Stomach (tissue), 9 donors: ENCODE results near the gene F12. TPM values are rescaled to one million over a fixed set of nuclear protein-coding genes. Genes with fewer than 3 reads are reported as not detected.
"Not testable (repeated sequence)": the region's sequence is repeated elsewhere in the genome, so short reads cannot be mapped to it uniquely, and the experiment has no call there.

Source experiments
- DNase-seq, 2 donors: peaks; one replicate each; pipeline versions ENCODE4 v3.0.0 to v3.0.0-alpha.2; 2013 to 2019
- H3K27ac ChIP-seq, 5 donors: fragments of 200-600 bp in 4 of 5; sonication (generic) in 4 of 5; one replicate each; pipeline ENCODE4 v1.5.1; 2013 to 2019; ENCODE audit warnings: mild to moderate bottlenecking in 1 of 5, moderate library complexity in 1 of 5
- H3K27me3 ChIP-seq, 3 donors: fragments of 200-600 bp; sonication (generic); one replicate each; pipeline ENCODE4 v1.5.1; 2017 to 2019; ENCODE audit warnings: mixed run types in 1 of 3
- H3K36me3 ChIP-seq, 4 donors: fragments of 200-600 bp; sonication (generic); 1 replicate in 3 of 4; 2 replicates in 1 of 4; pipeline ENCODE4 v1.5.1; 2016 to 2019
- H3K4me1 ChIP-seq, 4 donors: fragments of 200-600 bp; sonication (generic); one replicate each; pipeline ENCODE4 v1.5.1; 2016 to 2019
- H3K4me3 ChIP-seq, 4 donors: fragments of 200-600 bp; sonication (generic) in 3 of 4; one replicate each; pipeline ENCODE4 v1.5.1; 2016 to 2019; ENCODE audit warnings: mild to moderate bottlenecking in 1 of 4
- H3K9me3 ChIP-seq, 4 donors: fragments of 200-600 bp; sonication (generic); one replicate each; pipeline ENCODE4 v1.5.1; 2016 to 2019
- EP300 ChIP-seq: sonication (generic); formaldehyde crosslinking; IDR thresholded peaks from one replicate; pipeline ENCODE4 v1.6.1; 2017; ENCODE audit warnings: antibody characterized with exemption
- POLR2A ChIP-seq, 4 donors: fragments of 450-650 bp; IDR thresholded peaks; one replicate each; pipeline ENCODE4 v1.6.1; 2016; ENCODE audit warnings: antibody characterized with exemption in 4 of 4, control low read depth in 2 of 4, mild to moderate bottlenecking in 1 of 4, moderate library complexity in 1 of 4
- POLR2AphosphoS5 ChIP-seq, 3 donors: sonication (generic); formaldehyde crosslinking; IDR thresholded peaks; one replicate each; pipeline ENCODE4 v1.6.1; 2016; ENCODE audit warnings: antibody characterized with exemption in 3 of 3
- WGBS, 5 donors: extraction: QIAGEN DNeasy Blood & Tissue Kit in 3 of 5; methylation state at CpG; one replicate each; pipeline versions ENCODE4 v1.1.5 to v1.1.7; 2013 to 2018; 5-methylcytosine and 5-hydroxymethylcytosine counted together
- intact Hi-C: fragments of 100-400 bp; cut with DNase I; formaldehyde crosslinking; loops from one replicate; pipeline ENCODE4 v1.15.1; 2023; ENCODE audit warnings: low total_unique reads
- polyA plus RNA-seq, 3 donors: library from polyadenylated mRNA; stranded (reverse); fragments of 200-250 nt; gene quantifications; one replicate each; pipeline ENCODE4 v1.2.3, GENCODE V29; 2013
- total RNA-seq, 5 donors: library from RNA; depleted of rRNA; stranded (reverse); fragments of >200 nt; gene quantifications; one replicate each; pipeline versions ENCODE4 v1.1.0 to v1.2.3, GENCODE V29; 2014 to 2016
- TF ChIP-seq, protein P1 (sequence below), 7 experiments: fragments of 450-650 bp in 4 of 7; fragments of 200-600 bp in 3 of 7; sonication (generic) in 3 of 7; IDR thresholded peaks; one replicate each; pipeline ENCODE4 v1.5.1; 2016 to 2019; ENCODE audit warnings: antibody characterized with exemption in 7 of 7, control low read depth in 2 of 7, mild to moderate bottlenecking in 1 of 7
- donor health status: healthy with polysubstance abuse.
- donor health status: Bipolar disorder and iron deficiency.
- donor health status: healthy.

F12 gene
- total and polyA plus RNA-seq, 8 donors, result 0.50 to 68.3 (median 33.0) TPM; not detected in 4

DNA sequence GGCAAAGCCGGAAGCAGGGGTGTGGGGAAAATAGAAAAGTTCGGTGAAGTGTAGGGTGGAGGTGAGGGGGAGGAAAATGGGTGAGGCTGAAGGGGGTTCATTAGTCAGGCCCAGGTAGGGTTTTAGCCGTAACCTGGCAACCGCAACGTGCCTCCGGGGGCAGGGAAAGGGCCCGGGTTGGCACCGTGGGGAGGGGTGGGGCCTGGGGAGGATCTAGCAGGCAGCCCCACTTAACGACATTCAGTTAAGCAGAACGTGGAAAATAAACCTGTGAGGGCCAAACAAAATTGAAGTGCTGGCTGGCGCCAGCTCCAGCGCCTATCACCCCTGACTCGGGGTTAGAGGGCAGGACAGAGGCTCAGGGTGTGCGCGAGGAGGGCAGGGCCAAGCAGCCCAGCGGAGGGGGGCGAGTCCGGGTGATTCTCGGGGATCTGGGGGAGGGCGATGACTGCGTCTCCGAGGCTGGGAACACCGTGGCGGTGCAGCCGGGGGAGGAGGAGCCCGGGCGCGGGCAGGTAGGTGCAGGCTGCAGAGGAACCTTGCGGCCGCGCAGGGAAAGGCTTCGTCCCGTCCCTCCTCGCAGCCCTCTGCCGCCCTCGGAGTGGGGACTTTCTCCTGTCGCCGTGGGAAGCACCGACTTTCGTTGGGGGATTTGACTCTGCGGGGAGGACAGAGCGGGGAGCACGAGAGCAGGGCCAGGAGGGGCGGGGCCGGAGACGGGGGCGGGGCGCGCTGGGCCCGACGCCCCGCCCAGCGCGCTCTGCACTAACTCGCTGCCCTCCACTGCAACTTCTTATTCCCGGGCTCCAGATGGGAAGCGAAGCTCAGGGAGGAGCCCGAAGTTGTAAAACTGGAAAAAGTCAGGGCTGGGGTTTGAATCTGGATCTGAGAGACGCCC, 46.5 kb downstream of the F12 start:
- no peaks in the 10 kb centered on the region for H3K9me3 ChIP-seq
- 3 to 11% (median 6%) methylated on average over 31 to 59 of the region's 59 CpGs for WGBS, 5 donors
- peak overlapping the region; percentile 49 to 55 (median 52) for H3K4me3 ChIP-seq

DNA sequence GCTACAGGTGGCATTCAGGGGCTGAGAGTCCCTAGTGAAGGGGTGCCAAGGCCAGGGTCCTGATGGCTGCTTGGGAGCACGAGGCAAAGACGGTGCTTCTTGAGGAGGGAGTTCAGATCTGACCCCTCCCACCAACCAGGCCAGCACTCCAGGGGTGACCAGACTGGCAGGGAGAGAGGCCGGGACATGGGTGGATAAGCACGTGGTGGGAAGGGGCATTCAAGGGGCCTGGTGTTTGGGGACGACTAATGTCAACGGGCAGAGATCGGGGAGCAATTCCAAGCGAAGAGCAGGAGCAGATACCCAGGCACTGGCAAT, 47.1 kb downstream of the F12 start:
- peak overlapping the region; percentile 31 to 79 (median 74) for H3K27ac ChIP-seq
- TF ChIP-seq EP300 (no peak), POLR2AphosphoS5 (IDR thresholded peaks at IDR 0.05) (no peak), POLR2A (IDR thresholded peaks at IDR 0.05) (no peak)
- TF ChIP-seq, protein P1, sequence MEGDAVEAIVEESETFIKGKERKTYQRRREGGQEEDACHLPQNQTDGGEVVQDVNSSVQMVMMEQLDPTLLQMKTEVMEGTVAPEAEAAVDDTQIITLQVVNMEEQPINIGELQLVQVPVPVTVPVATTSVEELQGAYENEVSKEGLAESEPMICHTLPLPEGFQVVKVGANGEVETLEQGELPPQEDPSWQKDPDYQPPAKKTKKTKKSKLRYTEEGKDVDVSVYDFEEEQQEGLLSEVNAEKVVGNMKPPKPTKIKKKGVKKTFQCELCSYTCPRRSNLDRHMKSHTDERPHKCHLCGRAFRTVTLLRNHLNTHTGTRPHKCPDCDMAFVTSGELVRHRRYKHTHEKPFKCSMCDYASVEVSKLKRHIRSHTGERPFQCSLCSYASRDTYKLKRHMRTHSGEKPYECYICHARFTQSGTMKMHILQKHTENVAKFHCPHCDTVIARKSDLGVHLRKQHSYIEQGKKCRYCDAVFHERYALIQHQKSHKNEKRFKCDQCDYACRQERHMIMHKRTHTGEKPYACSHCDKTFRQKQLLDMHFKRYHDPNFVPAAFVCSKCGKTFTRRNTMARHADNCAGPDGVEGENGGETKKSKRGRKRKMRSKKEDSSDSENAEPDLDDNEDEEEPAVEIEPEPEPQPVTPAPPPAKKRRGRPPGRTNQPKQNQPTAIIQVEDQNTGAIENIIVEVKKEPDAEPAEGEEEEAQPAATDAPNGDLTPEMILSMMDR (IDR thresholded peaks at IDR 0.05), result no peak
- peaks cover 0 to under 1% (median 0%) of the 10 kb centered on the region in 4 donors for H3K36me3 ChIP-seq
- intact Hi-C loops, result no loop called here
- no peaks in the 10 kb centered on the region for H3K9me3 ChIP-seq
- no peak for DNase-seq
- H3K27me3 ChIP-seq, result no peaks in the 10 kb centered on the region
- peak overlapping the region in 2 of 4 donors; percentile 49 to 55 for H3K4me3 ChIP-seq
- H3K4me1 ChIP-seq, result peaks cover 38 to 97% (median 66%) of the 10 kb centered on the region in 4 donors
- 51 to 69% (median 56%) methylated on average over 8 of the region's 8 CpGs for WGBS, 5 donors

More for the DNA sequence above, 46.5 kb downstream of the F12 start:
- intact Hi-C loops, result no loop called here
- H3K36me3 ChIP-seq, result peaks cover 0 to 5% (median 0%) of the 10 kb centered on the region in 4 donors
- H3K4me1 ChIP-seq, result peaks cover 44 to 97% (median 67%) of the 10 kb centered on the region in 4 donors
- TF ChIP-seq POLR2AphosphoS5 (IDR thresholded peaks at IDR 0.05), result no peak
- no peak for TF ChIP-seq EP300
- TF ChIP-seq, protein P1 (IDR thresholded peaks at IDR 0.05), result no peak
- no peak for TF ChIP-seq POLR2A (IDR thresholded peaks at IDR 0.05)
- DNase-seq, result peak; percentile 78 to 85
- H3K27me3 ChIP-seq, result no peaks in the 10 kb centered on the region
- peak overlapping the region; percentile 72 to 79 (median 74) for H3K27ac ChIP-seq

DNA sequence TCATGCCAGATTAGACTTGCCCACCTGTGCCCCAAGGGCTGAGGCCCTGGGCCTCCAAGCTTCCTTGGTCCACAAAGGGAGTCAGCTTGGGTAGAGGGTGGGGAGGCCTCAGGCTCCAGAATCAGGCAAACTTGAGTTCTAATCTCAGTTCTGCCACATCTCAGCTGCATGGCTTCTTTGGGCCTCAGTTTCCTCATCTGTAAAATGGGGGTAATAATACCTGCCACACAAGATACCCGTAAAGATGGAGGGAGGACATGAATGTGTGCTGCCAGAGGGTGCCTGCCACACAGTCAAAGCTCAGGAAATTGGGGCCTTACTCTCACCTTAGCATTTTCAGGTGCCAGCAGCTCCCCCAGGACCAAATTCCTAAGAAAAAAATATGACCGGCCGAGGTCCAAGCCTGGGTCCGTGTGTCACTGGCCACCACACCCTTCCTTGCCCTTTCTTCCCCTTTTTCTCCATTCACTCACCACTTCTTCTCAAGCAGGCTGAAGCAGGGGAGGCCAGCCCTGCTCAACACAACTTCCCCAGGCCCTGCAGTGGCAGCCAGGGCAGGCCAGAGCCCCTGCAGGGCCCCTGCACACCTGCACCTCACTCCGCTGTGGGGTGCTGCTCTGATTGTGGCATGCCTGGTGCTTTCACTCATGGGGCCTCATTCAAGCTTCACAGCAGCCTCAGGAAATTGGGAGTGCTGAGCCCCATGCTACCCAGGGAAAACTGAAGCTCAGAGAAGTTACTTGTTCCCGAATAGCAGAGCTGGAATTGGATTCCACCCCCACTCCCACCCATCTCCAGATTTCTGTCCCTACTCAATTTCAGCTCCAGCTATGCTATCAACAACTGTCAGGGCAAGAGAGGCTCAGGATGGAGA, 47.7 kb downstream of the F12 start:
- TF ChIP-seq EP300 (no peak), POLR2A (IDR thresholded peaks at IDR 0.05) (no peak), POLR2AphosphoS5 (IDR thresholded peaks at IDR 0.05) (no peak)
- TF ChIP-seq, protein P1 (IDR thresholded peaks at IDR 0.05), result no peak
- DNase-seq, result no peak
- Histone ChIP-seq H3K27me3 (no peaks in the 10 kb centered on the region), H3K27ac (peak overlapping the region in 4 of 5 donors; percentile 31 to 79 (median 75)), H3K9me3 (no peaks in the 10 kb centered on the region), H3K4me3 (no peak overlapping the region), H3K36me3 (no peaks in the 10 kb centered on the region), H3K4me1 (peaks cover 34 to 97% (median 66%) of the 10 kb centered on the region in 4 donors)
- intact Hi-C loops, result no loop called here
- whole genome bisulfite sequencing, 5 donors, result 61 to 83% (median 75%) methylated on average over 6 of the region's 6 CpGs

DNA sequence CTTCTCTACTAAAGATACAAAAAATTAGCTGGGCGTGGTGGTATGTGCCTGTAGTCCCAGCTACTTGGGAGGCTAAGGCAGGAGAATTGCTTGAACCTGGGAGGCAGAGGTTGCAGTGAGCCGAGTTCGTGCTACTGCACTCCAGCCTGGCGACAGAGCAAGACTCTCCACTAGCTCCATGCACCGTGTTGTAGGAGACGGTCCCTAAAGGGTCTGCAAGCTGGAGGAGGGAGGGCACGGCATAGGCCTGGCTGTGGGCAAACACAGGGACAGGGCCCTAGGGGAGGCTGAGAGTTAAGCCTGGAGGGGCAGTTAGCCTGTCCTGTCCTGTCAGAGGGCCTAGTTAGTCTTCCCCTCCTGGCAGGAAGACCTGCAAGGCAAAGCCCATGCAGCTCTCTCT, 48.6 kb downstream of the F12 start:
- H3K27me3 ChIP-seq, H3K4me3 ChIP-seq, H3K36me3 ChIP-seq, intact Hi-C loops, H3K27ac ChIP-seq, DNase-seq, H3K9me3 ChIP-seq: not testable (repeated sequence)
- WGBS, 5 donors, result 83 to 94% (median 90%) methylated on average over 7 of the region's 7 CpGs
- H3K4me1 ChIP-seq, result peaks cover 25 to 92% (median 57%) of the 10 kb centered on the region in 4 donors
